ENCODE measurements around the gene HOOK1. TPM values are rescaled to one million over a fixed set of nuclear protein-coding genes. Genes with fewer than 3 reads are reported as not detected.
"Not testable (repeated sequence)": the region's sequence is repeated elsewhere in the genome, so short reads cannot be mapped to it uniquely, and the experiment has no call there.

The HOOK1 gene
- total RNA-seq, 1 donor from 2014 or later: not detected

DNA sequence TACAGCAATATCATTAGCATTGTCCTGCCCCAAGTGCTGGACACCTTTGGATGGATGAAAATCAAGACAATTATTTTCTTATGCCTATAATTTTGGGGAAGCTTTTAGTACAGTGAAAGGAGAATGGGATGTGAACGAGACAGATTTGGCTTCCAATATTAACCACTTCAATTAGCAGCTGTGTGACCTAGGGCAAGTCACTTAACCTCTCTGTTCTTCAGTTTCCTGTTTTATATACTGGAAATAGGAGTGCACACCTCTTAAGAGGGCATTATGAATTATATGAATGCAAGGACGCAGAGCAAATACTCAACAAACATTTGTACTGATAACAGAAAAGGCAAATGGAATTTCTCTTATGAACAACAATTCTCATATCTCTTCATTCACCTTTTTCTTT is 93.3 kb downstream of the HOOK1 start:
- intact Hi-C loops (cut with DNase I): no loop called here
- Histone ChIP-seq H3K9me3 (no peaks in the 10 kb centered on the region), H3K4me3 (no peak overlapping the region), H3K36me3 (no peaks in the 10 kb centered on the region), H3K27ac (no peak overlapping the region), H3K27me3 (no peaks in the 10 kb centered on the region), H3K4me1 (no peaks in the 10 kb centered on the region)
- TF ChIP-seq, protein P1, sequence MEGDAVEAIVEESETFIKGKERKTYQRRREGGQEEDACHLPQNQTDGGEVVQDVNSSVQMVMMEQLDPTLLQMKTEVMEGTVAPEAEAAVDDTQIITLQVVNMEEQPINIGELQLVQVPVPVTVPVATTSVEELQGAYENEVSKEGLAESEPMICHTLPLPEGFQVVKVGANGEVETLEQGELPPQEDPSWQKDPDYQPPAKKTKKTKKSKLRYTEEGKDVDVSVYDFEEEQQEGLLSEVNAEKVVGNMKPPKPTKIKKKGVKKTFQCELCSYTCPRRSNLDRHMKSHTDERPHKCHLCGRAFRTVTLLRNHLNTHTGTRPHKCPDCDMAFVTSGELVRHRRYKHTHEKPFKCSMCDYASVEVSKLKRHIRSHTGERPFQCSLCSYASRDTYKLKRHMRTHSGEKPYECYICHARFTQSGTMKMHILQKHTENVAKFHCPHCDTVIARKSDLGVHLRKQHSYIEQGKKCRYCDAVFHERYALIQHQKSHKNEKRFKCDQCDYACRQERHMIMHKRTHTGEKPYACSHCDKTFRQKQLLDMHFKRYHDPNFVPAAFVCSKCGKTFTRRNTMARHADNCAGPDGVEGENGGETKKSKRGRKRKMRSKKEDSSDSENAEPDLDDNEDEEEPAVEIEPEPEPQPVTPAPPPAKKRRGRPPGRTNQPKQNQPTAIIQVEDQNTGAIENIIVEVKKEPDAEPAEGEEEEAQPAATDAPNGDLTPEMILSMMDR (IDR thresholded peaks at IDR 0.05): no peak
- no peak for DNase-seq (ENCODE audit: low spot score in 2 of 2)

DNA sequence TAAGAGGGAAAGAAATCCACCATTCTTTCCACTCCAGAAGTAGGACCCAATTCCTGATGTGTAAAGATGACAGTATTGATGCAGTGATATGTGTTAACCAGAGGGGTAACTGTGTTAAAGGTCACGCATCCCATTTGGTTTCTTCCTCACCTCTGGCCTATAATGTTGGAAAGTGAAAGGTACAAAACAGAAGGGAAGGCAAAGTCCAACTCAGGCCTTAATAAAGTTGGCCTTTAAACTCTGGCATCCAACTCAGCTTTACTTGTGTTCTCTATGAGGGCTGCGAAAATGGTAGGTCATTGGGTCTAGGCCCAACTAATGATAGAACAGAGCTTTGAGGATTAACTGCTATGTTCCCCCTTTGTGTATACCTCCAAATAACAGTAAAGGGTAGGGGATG is 93.9 kb downstream of the HOOK1 start:
- no peak overlapping the region for H3K27ac ChIP-seq
- no peak overlapping the region for H3K4me3 ChIP-seq
- no peak for DNase-seq (ENCODE audit: low spot score in 2 of 2)
- H3K36me3 ChIP-seq: no peaks in the 10 kb centered on the region
- no peaks in the 10 kb centered on the region for H3K4me1 ChIP-seq
- no peaks in the 10 kb centered on the region for H3K9me3 ChIP-seq
- no peaks in the 10 kb centered on the region for H3K27me3 ChIP-seq
- intact Hi-C loops (cut with DNase I): no loop called here
- TF ChIP-seq, protein P1 (IDR thresholded peaks at IDR 0.05): no peak

DNA sequence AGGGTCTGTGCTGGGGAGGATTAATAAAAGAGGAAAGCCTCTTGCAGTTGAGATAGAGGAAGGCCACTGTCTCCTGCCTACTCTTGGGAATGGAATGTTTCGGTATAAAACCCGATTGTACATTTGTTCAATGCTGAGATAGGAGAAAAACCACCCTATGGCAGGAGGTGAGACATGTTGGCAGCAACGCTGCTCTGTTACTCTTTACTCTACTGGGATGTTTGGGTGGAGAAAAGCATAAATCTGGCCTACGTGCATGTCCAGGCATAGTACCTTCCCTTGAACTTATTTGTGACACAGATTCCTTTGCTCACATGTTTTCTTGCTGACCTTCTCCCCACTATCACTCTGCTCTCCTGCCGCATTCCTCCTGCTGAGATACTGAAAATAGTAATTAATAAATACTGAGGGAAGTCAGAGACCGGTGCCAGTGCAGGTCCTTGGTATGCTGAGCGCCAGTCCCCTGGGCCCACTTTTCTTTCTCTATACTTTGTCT is 100.1 kb downstream of the HOOK1 start:
- H3K27ac ChIP-seq; H3K9me3 ChIP-seq; H3K4me1 ChIP-seq; H3K27me3 ChIP-seq; DNase-seq (ENCODE audit: low spot score in 2 of 2); intact Hi-C loops (cut with DNase I); H3K4me3 ChIP-seq; H3K36me3 ChIP-seq: not testable (repeated sequence)

DNA sequence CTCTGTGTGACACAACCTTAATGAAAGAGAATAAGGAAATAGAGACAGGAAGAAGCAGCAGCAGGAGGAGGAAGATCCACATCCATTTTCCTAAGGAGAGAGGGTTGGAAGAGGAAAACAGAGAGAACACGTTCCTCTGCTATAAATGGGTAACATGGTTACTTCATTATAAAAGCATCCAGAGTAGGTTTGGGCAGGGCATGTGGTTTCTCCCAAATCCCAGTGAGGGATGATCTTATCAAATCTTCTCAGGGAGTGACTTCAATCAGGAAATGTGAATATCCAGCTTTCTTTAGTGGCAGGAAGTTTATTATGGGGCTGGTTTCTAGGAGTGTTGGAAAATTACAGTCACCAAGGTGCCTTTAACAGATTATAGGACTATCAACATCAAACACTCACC is 100.8 kb downstream of the HOOK1 start:
- intact Hi-C loops (cut with DNase I): no loop called here

DNA sequence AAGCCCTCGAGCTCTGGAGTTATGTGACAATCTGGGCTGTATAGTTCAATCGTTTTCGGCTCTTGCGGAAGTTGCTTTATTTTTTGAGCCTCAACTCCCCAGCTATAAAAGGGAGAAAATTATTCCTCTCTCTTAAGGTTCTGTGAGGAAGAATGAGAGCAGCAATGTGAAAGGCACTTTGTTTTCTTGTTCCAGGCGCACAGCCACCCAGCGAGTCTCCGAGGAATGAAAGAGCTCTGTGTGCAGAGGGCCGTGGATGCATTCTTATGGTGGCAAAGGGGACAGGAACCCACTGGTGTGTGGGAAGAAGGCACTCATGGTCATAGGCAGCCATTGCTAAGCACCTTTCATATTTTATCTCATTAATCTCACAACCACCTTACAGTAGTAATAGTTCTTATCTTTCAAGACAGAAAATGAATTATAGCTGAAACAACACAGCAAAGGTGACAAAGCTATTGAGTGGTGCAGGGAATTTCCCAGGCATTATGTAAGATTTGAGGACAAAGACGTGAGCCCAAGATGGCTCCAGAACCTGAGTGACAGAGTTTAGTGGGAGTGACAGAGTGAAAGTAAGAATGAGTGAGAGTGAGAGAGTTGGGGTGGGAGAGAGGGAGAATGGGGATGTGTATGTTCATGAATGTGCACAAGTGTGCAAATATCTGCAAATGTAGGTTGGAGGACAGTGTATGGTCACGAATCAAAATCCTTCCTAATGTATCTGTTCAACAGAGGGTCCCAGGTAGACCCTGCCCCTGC is 102.5 kb downstream of the HOOK1 start:
- H3K9me3 ChIP-seq: no peaks in the 10 kb centered on the region
- no peaks in the 10 kb centered on the region for H3K4me1 ChIP-seq
- H3K27me3 ChIP-seq: no peaks in the 10 kb centered on the region
- no peaks in the 10 kb centered on the region for H3K36me3 ChIP-seq
- intact Hi-C loops (cut with DNase I): no loop called here
- DNase-seq (ENCODE audit: low spot score in 2 of 2): no peak
- H3K4me3 ChIP-seq: no peak overlapping the region
- TF ChIP-seq, protein P1 (IDR thresholded peaks at IDR 0.05): no peak
- no peak overlapping the region for H3K27ac ChIP-seq

More for the DNA sequence above, 100.8 kb downstream of the HOOK1 start:
- no peaks in the 10 kb centered on the region for H3K36me3 ChIP-seq
- H3K27me3 ChIP-seq: no peaks in the 10 kb centered on the region
- no peak for DNase-seq (ENCODE audit: low spot score in 2 of 2)
- no peaks in the 10 kb centered on the region for H3K4me1 ChIP-seq
- H3K4me3 ChIP-seq: no peak overlapping the region
- no peaks in the 10 kb centered on the region for H3K9me3 ChIP-seq
- H3K27ac ChIP-seq: no peak overlapping the region
- TF ChIP-seq, protein P1 (IDR thresholded peaks at IDR 0.05): no peak

DNA sequence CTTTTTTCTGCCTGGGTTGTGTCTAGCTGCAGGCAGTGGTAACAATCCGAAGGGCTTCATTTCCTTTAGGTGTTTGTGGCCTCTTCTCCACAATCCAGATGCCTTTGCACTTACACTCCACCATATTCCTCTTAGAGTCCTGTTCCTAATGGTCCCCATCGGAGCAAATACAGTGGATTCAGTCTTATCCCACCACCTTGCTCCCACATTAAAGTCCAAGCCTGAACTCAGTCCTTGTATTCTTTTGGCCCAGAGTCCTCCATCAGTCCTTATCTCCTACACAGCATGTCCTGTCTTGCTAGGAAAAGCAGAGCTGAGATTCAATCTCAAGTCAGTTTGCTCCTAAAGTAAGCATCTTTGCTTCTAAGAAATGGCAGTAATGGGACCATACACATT is 103.0 kb downstream of the HOOK1 start:
- Histone ChIP-seq H3K4me1 (no peaks in the 10 kb centered on the region), H3K9me3 (no peaks in the 10 kb centered on the region), H3K36me3 (no peaks in the 10 kb centered on the region), H3K27ac (no peak overlapping the region), H3K27me3 (no peaks in the 10 kb centered on the region), H3K4me3 (no peak overlapping the region)
- TF ChIP-seq, protein P1 (IDR thresholded peaks at IDR 0.05): no peak
- DNase-seq (ENCODE audit: low spot score in 2 of 2): no peak
- intact Hi-C loops (cut with DNase I): no loop called here

Measured in ascending aorta (tissue), 2 donors.